NCI-H1436 (cell line): ENCODE data around the gene ABHD17C.

Experiments used
- DNase-seq: peaks from one replicate; lab custom pipeline; 2025; lab: John Stamatoyannopoulos, UW

ABHD17C gene

DNA sequence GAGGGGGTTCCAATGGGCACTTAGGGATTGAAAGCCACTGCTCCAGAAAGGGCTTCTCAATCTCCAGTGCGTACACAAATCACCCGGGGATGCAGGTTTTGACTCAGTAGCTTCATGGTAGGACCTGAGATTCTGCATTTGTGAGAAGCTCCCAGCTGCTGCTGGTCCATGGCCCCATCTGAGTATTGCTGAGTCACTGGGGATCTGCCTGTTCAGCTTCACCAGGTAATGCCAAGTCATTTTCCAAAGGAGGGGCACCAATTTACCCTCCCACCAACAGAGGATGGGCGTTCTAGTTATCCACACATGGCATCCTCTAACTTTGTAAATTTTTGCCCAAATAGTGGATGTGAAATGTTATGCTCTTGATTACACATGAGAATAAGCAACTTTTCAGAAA lies 71.2 kb downstream of the ABHD17C start:
- no peak for DNase-seq

- no peak for DNase-seq
Measured at GRCh38 chr15:80768158-80768557, 73.0 kb downstream of the ABHD17C start.

DNA sequence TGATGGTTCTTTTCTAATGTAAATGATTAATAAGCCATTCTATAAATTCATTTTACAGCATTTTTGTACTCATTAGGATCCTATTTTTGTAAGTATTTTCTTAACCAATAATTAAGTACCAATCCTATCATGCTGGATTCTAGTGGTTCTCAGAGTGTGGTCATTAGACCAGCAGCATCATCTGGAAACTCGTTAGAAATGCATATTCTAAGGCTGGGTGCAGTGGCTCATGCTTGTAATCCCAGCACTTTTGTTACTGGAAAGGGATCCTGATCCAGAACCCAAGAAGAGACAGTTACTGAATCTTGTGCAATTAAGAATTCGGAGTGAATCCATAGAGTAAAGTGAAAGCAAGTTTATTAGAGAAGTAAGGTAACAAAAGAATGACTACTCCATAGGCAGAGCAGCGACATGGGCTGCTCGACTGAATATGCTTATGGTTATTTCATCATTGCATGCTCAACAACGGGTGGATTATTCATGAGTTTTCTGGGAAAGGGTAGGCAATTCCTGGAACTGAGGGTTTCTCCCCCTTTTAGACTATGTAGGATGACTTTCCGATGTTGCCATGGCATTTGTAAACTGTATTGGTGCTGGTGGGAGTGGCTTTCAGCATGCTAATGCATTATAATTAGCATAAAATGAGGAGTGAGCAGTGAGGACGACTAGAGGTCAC lies 74.2 kb downstream of the ABHD17C start:
- DNase-seq: no peak

GRCh38 chr15:80769829-80770705 lies 75.0 kb downstream of the ABHD17C start:
- DNase-seq: no peak

GRCh38 chr15:80773122-80773551 lies 78.0 kb downstream of the ABHD17C start:
- DNase-seq: no peak

GRCh38 chr15:80773792-80774352 lies 78.8 kb downstream of the ABHD17C start:
- no peak for DNase-seq

- DNase-seq: no peak
Measured at GRCh38 chr15:80774486-80774885, 79.4 kb downstream of the ABHD17C start.

DNA sequence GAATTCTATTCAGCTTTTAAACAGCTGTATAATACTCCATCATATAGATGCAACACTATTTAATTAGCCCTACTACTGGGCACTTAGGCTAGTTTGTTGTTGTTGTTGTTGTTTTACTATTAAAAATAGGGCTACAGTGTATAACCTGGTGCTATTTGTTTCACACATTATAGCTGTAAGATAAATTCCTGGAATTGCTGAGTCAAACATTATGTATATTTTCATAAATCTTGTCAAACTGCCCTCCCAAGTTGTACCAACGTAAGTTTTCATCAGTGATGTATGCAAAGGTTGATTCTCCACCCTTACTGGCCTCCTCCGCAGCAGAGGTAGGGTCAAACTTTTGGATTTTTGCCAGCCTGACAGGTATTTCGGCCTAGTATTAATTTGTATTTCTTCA lies 80.2 kb downstream of the ABHD17C start:
- no peak for DNase-seq

DNA sequence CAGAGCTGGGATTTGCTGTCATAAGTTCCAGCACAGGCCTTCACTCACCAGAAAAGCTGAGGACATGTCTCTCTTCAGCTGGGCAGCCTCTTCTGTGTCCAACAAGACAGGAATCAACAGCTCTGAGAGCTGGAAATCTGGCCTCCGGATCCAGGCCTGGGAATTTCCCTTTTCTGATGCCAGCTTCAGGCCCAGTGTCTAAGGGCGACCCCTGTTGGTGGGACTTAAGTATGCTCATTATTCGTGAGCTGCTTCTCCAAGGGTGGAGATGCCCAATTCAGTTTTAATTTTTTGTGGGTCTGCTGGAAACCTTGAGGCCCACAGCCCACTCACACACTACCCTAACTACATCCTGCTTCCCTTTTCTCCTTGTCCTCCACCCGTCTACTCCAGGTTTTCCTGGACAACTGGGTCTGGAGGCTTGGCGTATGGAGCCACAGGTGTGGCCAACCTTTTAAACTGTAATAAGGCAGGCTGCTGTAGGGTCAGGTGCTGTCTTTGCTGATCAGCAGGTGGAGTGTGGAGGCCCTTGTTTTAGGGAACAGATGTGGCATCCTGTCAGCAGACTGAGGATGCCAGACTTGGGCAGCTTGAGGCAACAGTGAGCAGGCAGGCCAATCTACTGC lies 81.4 kb downstream of the ABHD17C start:
- peak; percentile 68 for DNase-seq

GRCh38 chr15:80777137-80777536 lies 82.0 kb downstream of the ABHD17C start:
- DNase-seq: no peak

GRCh38 chr15:80777826-80778620 lies 82.9 kb downstream of the ABHD17C start:
- DNase-seq: no peak

DNA sequence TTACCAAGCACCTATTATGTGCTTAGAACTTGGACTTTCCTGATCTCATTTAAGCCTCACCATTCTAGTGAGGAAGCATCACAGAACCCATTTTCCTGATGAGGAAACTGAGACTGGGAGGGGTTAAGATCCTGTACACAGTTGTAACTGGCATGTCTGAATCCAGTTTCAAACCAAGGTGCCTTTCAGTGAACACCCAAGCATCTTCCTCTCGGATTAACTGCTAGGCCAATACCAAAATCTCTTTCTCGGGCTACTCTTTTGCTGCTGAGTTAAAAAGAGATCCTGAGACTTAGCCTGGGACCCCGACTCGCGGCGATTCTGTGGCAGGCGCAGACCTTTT lies 83.5 kb downstream of the ABHD17C start:
- DNase-seq: no peak

DNA sequence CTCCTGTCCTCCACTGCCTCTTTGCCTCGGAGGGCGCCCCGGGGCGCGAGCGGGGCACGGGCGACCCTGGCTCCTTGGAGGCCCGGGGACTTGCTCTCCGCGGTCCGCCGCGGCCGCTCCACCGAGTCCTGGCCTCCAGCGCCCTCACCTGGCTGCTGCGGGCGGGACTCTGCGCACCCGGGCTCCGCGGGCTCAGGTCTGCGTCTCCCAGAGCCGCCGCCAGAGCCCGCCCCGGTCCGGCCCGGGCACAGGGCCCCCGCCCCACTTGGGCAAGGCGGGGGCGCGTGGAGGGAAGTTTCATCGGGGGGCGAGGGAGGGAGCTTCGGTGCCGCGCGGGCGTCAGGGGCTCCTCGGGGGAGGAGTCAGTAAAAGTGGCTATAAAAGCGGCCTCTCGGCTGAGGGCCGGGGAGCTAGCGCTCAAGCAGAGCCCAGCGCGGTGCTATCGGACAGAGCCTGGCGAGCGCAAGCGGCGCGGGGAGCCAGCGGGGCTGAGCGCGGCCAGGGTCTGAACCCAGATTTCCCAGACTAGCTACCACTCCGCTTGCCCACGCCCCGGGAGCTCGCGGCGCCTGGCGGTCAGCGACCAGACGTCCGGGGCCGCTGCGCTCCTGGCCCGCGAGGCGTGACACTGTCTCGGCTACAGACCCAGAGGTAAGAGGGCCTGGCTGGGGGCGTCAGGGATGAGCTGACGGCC lies 84.0 kb downstream of the ABHD17C start, which contains the start of gene CEMIP:
CEMIP (plus strand) TSS at position 407 of the 694 bp plus-strand sequence. CDS start 94,510 bp downstream, outside the sequence.
- DNase-seq: peak; percentile 77

DNA sequence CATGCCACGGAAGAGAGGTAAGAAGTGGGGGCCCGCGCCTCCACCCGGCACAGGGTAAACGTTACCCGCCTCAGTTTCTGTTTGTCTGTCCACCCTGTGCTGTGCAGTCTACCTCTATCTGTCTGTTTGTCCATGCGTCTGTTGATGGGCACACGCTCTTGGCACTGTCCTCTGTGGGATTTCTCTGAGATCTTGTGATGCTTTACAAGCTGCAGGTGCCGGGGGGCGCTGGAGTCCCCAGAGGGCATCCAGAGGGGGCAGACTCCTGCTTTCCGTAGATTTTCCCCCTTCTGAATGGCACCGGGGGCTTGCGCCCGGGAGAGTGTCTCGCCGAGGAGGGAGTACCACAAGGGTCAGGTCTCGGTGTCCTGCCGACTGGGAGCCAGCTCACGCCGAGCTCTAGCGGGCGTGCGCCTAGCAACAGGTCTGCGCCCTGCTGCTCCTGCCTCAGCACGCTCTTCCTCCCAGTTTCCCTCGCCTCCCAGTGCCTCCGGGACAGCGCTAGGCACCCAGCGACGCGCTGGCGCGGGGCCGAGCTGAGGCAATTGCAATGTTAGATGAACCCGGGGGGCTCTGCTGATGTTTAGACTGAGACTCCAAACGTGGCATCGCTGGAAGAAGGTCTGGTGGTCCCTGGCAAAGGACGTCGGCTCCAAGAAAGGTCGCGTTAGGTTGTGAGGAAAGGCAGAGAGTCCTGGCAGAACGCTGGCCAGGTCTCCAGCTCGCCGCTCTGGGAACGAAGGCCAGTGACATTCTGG lies 84.7 kb downstream of the ABHD17C start:
- DNase-seq: peak; percentile 7

GRCh38 chr15:80780416-80781221 lies 85.5 kb downstream of the ABHD17C start:
- DNase-seq: no peak

- no peak for DNase-seq
Measured at GRCh38 chr15:80783260-80783659, 88.2 kb downstream of the ABHD17C start.

GRCh38 chr15:80785335-80785734 lies 90.2 kb downstream of the ABHD17C start:
- DNase-seq: no peak

GRCh38 chr15:80785811-80786354 lies 90.8 kb downstream of the ABHD17C start:
- DNase-seq: no peak

- DNase-seq: no peak
Measured at GRCh38 chr15:80787316-80787715, 92.2 kb downstream of the ABHD17C start.
